ENCODE results near the gene GPBP1.
"Not testable (repeated sequence)": the region's sequence is repeated elsewhere in the genome, so short reads cannot be mapped to it uniquely, and the experiment has no call there.

Gene GPBP1

DNA sequence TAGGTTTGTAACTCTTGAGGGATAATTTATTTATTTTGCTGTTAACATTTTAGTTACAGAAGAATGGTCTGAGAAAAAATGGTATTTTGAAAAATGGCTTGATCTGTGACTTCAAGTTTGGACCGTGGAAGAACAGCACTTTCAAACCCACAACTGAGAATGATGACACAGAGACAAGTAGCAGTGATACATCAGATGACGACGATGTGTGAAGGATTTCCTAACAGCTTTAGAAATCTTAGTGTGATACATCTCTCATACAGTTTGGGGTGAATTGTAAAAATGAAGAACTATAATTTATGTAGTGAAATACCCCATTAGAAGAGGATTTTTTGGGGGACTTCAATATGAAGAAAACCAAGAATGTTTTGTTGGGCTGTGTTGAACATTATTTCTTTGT, 88.7 kb downstream of the GPBP1 start:
- TF ChIP-seq, protein P1, sequence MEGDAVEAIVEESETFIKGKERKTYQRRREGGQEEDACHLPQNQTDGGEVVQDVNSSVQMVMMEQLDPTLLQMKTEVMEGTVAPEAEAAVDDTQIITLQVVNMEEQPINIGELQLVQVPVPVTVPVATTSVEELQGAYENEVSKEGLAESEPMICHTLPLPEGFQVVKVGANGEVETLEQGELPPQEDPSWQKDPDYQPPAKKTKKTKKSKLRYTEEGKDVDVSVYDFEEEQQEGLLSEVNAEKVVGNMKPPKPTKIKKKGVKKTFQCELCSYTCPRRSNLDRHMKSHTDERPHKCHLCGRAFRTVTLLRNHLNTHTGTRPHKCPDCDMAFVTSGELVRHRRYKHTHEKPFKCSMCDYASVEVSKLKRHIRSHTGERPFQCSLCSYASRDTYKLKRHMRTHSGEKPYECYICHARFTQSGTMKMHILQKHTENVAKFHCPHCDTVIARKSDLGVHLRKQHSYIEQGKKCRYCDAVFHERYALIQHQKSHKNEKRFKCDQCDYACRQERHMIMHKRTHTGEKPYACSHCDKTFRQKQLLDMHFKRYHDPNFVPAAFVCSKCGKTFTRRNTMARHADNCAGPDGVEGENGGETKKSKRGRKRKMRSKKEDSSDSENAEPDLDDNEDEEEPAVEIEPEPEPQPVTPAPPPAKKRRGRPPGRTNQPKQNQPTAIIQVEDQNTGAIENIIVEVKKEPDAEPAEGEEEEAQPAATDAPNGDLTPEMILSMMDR (conservative IDR thresholded peaks at IDR 0.05) = no peak
- H3K27ac ChIP-seq = no peak overlapping the region

DNA sequence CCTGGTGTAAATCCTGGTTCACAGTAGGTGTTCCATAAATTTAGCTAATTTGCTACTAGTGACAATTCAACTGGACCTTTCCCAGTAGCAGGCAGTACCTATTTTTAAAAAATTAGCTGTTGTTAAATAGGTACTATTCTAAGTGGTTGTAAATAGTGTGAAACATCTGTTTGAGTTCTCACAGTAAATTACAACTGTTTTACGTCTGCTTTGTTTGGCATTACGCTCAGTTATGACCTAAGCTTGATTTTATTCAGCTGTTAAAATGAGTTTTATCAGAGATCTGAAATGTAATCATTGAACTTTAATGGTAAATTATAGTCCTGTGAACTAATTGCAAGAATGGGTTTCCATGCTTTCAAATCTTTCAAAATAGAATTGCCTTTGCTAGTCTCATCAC, 93.9 kb downstream of the GPBP1 start:
- TF ChIP-seq, protein P1 (conservative IDR thresholded peaks at IDR 0.05) = no peak
- H3K27ac ChIP-seq = no peak overlapping the region

DNA sequence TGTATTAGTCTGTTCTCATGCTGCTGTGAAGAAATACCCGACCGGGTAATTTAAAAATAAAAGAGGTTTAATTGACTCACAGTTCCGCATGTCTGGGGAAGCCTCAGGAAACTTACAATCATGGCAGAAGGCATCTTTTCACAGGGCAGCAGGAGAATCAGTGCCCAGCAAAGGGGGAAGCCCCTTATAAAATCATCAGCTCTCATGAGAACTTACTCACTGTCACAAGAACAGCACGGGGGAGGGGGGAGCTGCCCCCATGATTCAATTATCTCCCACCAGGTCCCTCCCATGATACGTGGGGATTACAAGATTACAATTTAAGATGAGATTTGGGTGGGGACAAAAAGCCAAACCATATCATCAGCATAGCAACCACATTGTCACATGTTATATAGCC, 102.5 kb downstream of the GPBP1 start:
- TF ChIP-seq, protein P1 (conservative IDR thresholded peaks at IDR 0.05) = no peak

DNA sequence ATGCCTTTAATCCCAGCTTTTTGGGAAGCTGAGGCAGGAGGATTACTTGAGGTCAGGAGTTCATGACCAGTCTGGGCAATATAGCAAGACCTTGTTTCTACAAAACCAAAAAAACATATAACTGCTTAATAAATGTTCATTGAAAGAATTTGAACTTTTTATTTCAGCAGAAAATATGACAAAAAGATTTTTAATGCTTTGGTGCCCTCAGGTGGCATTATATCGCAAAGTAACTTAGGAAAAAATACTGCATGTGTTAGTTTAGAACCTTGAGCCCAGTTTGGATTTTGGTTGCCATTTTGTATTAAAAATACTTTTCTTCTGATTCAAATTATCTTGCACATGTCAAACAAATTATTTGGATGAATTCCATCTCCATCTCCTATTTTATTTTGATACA, 103.2 kb downstream of the GPBP1 start:
- H3K27ac ChIP-seq = no peak overlapping the region
- TF ChIP-seq, protein P1 (conservative IDR thresholded peaks at IDR 0.05) = peak; percentile 53

More for the DNA sequence above, 102.5 kb downstream of the GPBP1 start:
- no peak overlapping the region for H3K27ac ChIP-seq

DNA sequence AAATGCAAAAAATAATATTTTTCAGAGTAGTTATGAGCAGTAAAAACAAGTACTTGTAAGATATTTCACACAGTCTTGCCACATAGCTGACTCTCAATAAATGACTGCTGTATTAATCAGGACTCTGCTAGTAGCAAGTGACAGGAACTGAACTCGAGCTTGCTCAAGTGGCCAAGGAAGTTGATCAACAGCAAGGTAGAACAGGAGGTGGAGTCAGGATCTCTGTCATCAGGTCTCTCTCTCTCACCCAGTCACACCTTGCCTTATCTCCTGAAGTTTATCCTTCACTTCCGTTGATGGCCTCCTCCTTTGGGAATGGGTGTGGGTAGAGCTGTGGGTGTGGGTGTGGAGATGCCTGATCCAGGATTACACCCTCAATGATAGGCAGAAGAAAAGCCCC, 107.0 kb downstream of the GPBP1 start:
- TF ChIP-seq, protein P1 (conservative IDR thresholded peaks at IDR 0.05) = no peak
- no peak overlapping the region for H3K27ac ChIP-seq

DNA sequence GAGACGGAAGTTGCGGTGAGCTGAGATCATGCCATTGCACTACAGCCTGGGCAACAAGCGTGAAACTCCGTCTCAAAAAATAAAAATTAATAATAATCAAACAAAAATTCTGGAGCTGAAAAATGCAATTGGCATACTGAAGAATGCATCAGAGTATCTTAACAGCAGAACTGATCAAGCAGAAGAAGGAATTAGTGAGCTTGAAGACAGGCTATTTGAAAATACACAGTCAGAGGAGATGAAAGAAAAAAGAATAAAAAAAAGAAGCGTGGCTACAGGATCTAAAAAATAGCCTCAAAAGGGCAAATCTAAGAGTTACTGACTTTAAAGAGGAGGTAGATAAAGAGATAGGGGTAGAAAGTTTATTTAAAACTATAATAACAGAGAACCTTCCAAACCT, 111.2 kb downstream of the GPBP1 start:
- not testable (repeated sequence) for H3K27ac ChIP-seq

DNA sequence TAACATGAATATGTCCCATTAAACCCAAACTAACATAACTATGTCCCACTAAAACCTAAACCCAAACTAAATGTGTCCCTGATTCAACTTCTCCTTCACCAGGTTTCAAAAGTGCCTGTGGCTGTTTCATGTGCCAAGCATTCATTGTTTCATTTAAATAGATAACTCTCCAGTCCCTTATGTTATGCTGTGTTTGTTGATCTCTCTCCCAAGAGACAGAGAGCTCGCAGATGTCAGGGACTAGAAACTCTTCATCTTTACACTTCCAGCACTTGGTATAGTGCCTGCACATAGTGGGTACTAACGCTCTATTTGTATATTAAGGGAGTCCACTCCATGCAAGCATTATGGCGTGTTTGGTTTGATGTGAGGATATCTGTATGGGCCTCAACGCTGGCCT, 118.0 kb downstream of the GPBP1 start:
- TF ChIP-seq, protein P1 (conservative IDR thresholded peaks at IDR 0.05) = no peak
- no peak overlapping the region for H3K27ac ChIP-seq

DNA sequence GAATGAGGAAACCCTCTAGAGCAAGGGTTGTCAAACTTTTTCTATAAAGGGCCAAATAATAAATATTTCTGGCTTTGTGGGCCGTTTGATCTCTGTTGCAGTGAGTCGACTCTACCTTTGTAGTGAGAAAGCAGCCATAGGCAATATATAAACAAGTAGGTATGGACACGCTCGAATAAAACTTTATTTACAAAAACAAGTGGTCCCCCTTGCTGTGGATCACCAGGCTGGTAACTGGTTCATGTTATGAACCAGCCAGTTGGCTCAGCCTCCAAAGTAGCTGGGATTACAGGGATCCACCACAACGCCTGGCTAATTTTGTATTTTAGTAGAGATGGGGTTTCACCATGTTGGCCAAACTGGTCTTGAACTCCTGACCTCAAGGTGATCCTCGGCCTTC, 118.5 kb downstream of the GPBP1 start:
- no peak overlapping the region for H3K27ac ChIP-seq
- TF ChIP-seq, protein P1 (conservative IDR thresholded peaks at IDR 0.05) = no peak
